ENCODE results near the gene IGLL5. TPM values are rescaled to one million over a fixed set of nuclear protein-coding genes. Genes with fewer than 3 reads are reported as not detected.

The IGLL5 gene
- total and polyA plus RNA-seq, 2 of the 13 experiments (the other 11 are each of a cell fraction or from before 2014, with no cell fraction given), result not detected

GRCh38 chr22:22901578-22902218 is 14.1 kb downstream of the IGLL5 start:
- Histone ChIP-seq H3K27ac (ENCODE audit: extremely low read length, insufficient read depth, low read length) (no peak overlapping the region), H3K4me3 (replicated peaks in 1 of 3; ENCODE audit: insufficient read depth in 1 of 3, low read depth in 2 of 3, low read length in 3 of 3) (no peak overlapping the region), H3K9me3 (ENCODE audit: low read length) (no peaks in the 10 kb centered on the region), H3K4me1 (ENCODE audit: insufficient read depth, low read length) (no peaks in the 10 kb centered on the region), H2AFZ (ENCODE audit: low read length) (no peak overlapping the region), H4K20me1 (ENCODE audit: insufficient read depth, low read length) (no peaks in the 10 kb centered on the region), H3K4me2 (ENCODE audit: low read depth, low read length) (no peak overlapping the region), H3K36me3 (replicated peaks in 1 of 2; ENCODE audit: control insufficient read depth in 1 of 2, insufficient read depth in 2 of 2, low read length in 2 of 2) (no peaks in the 10 kb centered on the region), H3K27me3 (ENCODE audit: control insufficient read depth in 1 of 2, insufficient read depth in 2 of 2, low read length in 2 of 2) (peaks cover 11 to 34% of the 10 kb centered on the region in 2 experiments; a peak in 4 of 5 replicates), H3K79me2 (ENCODE audit: insufficient read depth, low read length) (no peaks in the 10 kb centered on the region), H3K9ac (ENCODE audit: insufficient read depth, low read depth, low read length) (no peak overlapping the region)
- no peak for DNase-seq (ENCODE audit: low spot score)
- BruUV-seq (replicated peaks), result no TSS peak
- no peak; the same call in 2 of the 3 replicates for ATAC-seq
- intact Hi-C loops (cut with micrococcal nuclease; ENCODE audit: unreplicated experiment) (no loop called here), in situ Hi-C loops (cut with HindIII; ENCODE audit: extremely low pct_ligation_motif_present, low pct_unique_long_range_greater_than_20kb) (no loop called here)
- WGBS (ENCODE audit: low lambda C conversion rate), result 32% methylated on average over 8 of the region's 8 CpGs
- CTCF ChIA-PET (ENCODE audit: low intra/inter-chr PET ratio, low total read pairs), result no interaction called here
- peak; percentile 16; the same call in 1 of the 2 replicates for TF ChIP-seq ZNF207 (IDR thresholded peaks at IDR 0.05; ENCODE audit: borderline replicate concordance)
- TF ChIP-seq ZSCAN30 (CRISPR knock-in tag; IDR thresholded peaks at IDR 0.05), result no peak
- no peak for TF ChIP-seq MXD4 (CRISPR knock-in tag; IDR thresholded peaks at IDR 0.05)
- POLR2A ChIA-PET, result no interaction called here
- FAIRE-seq, result no peak

DNA sequence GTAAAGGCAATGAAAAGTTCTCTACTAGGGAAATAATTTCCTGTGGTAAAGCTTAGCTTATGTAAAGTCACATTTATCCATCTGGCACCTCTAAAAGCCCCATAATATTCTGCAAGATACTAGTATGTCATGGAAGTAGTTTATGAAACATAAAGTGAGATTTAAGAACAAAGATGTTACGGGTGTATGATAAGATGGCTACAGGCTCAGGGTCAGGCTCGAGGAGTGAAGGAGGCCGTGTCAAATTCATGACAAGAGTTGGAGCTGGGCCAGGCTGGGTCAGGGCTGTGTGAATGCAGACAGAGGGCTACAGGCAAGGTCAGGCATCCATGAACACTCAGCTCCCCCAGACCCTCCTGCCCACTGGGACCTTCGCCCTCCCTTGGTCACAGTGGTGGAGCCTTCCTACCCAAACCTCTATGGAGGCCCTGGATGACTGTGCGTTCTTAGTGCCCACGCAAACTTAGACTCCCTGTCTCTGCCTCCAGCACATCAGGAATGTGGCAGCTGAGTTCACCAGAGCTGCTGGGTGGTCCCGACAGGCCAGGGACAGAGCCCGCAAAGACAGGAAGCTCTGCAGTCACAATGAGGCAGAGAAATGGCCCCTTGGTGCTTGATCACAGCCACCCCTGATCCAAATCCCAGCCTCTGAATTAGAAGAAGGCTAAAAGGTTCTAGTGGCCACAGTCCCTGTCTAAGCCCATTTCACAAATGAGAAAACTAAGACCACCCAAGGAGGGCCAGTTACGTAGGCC is 14.8 kb downstream of the IGLL5 start:
- ATAC-seq (no peak), DNase-seq (ENCODE audit: low spot score) (no peak), FAIRE-seq (no peak)
- in situ Hi-C loops (cut with HindIII; ENCODE audit: extremely low pct_ligation_motif_present, low pct_unique_long_range_greater_than_20kb), result no loop called here
- Histone ChIP-seq H3K4me1 (ENCODE audit: insufficient read depth, low read length) (no peaks in the 10 kb centered on the region), H3K9me3 (ENCODE audit: low read length) (no peaks in the 10 kb centered on the region), H3K4me2 (ENCODE audit: low read depth, low read length) (no peak overlapping the region), H4K20me1 (ENCODE audit: insufficient read depth, low read length) (no peaks in the 10 kb centered on the region), H3K27ac (ENCODE audit: extremely low read length, insufficient read depth, low read length) (no peak overlapping the region), H3K9ac (ENCODE audit: insufficient read depth, low read depth, low read length) (no peak overlapping the region), H3K79me2 (ENCODE audit: insufficient read depth, low read length) (no peaks in the 10 kb centered on the region), H3K27me3 (ENCODE audit: control insufficient read depth in 1 of 2, insufficient read depth in 2 of 2, low read length in 2 of 2) (peaks cover 11 to 41% of the 10 kb centered on the region in 2 experiments; a peak in 4 of 5 replicates), H3K36me3 (replicated peaks in 1 of 2; ENCODE audit: control insufficient read depth in 1 of 2, insufficient read depth in 2 of 2, low read length in 2 of 2) (no peaks in the 10 kb centered on the region), H3K4me3 (replicated peaks in 1 of 3; ENCODE audit: insufficient read depth in 1 of 3, low read depth in 2 of 3, low read length in 3 of 3) (no peak overlapping the region), H2AFZ (ENCODE audit: low read length) (no peak overlapping the region)
- POLR2A ChIA-PET, result no interaction called here
- WGBS (ENCODE audit: low lambda C conversion rate), result 26% methylated on average over 8 of the region's 9 CpGs
- CTCF ChIA-PET (ENCODE audit: low intra/inter-chr PET ratio, low total read pairs), result no interaction called here
- no TSS peak for BruUV-seq (replicated peaks)
- intact Hi-C loops (cut with micrococcal nuclease; ENCODE audit: unreplicated experiment), result no loop called here
- TF ChIP-seq NFE2L2 (IDR thresholded peaks at IDR 0.05; ENCODE audit: low read length) (0 out of 2 replicates have a peak, but pooled peaks have one; percentile 24), ZNF546 (CRISPR knock-in tag; conservative IDR thresholded peaks at IDR 0.05) (no peak), MEF2D (CRISPR knock-in tag; IDR thresholded peaks at IDR 0.05) (no peak), FOSL1 (CRISPR knock-in tag; IDR thresholded peaks at IDR 0.05; ENCODE audit: borderline replicate concordance) (peak; percentile 7; the same call in 1 of the 2 replicates), KMT2A (CRISPR knock-in tag; IDR thresholded peaks at IDR 0.05) (no peak), ZNF251 (CRISPR knock-in tag; IDR thresholded peaks at IDR 0.05) (no peak), ATF1 (CRISPR knock-in tag; IDR thresholded peaks at IDR 0.05) (no peak)
- TF ChIP-seq, protein P1, sequence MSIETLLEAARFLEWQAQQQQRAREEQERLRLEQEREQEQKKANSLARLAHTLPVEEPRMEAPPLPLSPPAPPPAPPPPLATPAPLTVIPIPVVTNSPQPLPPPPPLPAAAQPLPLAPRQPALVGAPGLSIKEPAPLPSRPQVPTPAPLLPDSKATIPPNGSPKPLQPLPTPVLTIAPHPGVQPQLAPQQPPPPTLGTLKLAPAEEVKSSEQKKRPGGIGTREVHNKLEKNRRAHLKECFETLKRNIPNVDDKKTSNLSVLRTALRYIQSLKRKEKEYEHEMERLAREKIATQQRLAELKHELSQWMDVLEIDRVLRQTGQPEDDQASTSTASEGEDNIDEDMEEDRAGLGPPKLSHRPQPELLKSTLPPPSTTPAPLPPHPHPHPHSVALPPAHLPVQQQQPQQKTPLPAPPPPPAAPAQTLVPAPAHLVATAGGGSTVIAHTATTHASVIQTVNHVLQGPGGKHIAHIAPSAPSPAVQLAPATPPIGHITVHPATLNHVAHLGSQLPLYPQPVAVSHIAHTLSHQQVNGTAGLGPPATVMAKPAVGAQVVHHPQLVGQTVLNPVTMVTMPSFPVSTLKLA (IDR thresholded peaks at IDR 0.05), result no peak
